Endodermal cell (in vitro differentiated cells): ENCODE measurements around the gene APOL4. TPM values are rescaled to one million over a fixed set of nuclear protein-coding genes. Genes with fewer than 3 reads are reported as not detected.

Experiments used
- DNase-seq: peaks from one replicate; pipeline ENCODE4 v3.0.0-alpha.2; 2017
- H3K27ac ChIP-seq: 2 replicates; pipeline ENCODE4 v1.5.1; 2013; ENCODE audit warnings: mild to moderate bottlenecking, low read depth, low read length, moderate library complexity
- H3K27me3 ChIP-seq: 2 replicates; pipeline ENCODE4 v1.6.1; 2013; ENCODE audit warnings: mild to moderate bottlenecking, low read length, moderate library complexity; ENCODE audit not compliant: insufficient read depth, control insufficient read depth, poor library complexity, severe bottlenecking
- H3K36me3 ChIP-seq: 2 replicates; pipeline ENCODE4 v1.7.0; 2013; ENCODE audit warnings: mild to moderate bottlenecking, low read length, moderate library complexity; ENCODE audit not compliant: control insufficient read depth, insufficient read depth
- H3K4me1 ChIP-seq: one replicate; pipeline ENCODE4 v1.7.0; 2013; ENCODE audit warnings: low read length; ENCODE audit not compliant: control insufficient read depth, insufficient read depth
- H3K4me3 ChIP-seq: 2 replicates; pipeline ENCODE4 v1.5.1; 2013; ENCODE audit warnings: mild to moderate bottlenecking, low read length, moderate library complexity
- H3K9ac ChIP-seq: 2 replicates; pipeline ENCODE4 v1.6.1; 2013; ENCODE audit warnings: mild to moderate bottlenecking, low read length, moderate library complexity; ENCODE audit not compliant: poor library complexity, severe bottlenecking; ENCODE audit errors: extremely low read depth
- H3K9me3 ChIP-seq: 2 replicates; pipeline ENCODE4 v1.6.1; 2013; ENCODE audit warnings: mild to moderate bottlenecking, low read length, moderate library complexity; ENCODE audit not compliant: control insufficient read depth
- H3K27ac Mint-ChIP-seq: 2 replicates; pipeline ENCODE4 v1.8.0; 2020; ENCODE audit warnings: mixed read lengths
- H3K27me3 Mint-ChIP-seq: 2 replicates; pipeline ENCODE4 v1.8.0; 2021; ENCODE audit warnings: mild to moderate bottlenecking, mixed read lengths; ENCODE audit not compliant: insufficient read depth
- H3K36me3 Mint-ChIP-seq: 2 replicates; pipeline ENCODE4 v1.8.0; 2020; ENCODE audit warnings: low read depth, mixed read lengths
- H3K4me1 Mint-ChIP-seq: 2 replicates; pipeline ENCODE4 v1.8.0; 2020; ENCODE audit warnings: mixed read lengths
- H3K4me3 Mint-ChIP-seq: 2 replicates; pipeline ENCODE4 v1.8.0; 2020; ENCODE audit warnings: mild to moderate bottlenecking, moderate library complexity, mixed read lengths
- H3K9me3 Mint-ChIP-seq: 2 replicates; pipeline ENCODE4 v1.8.0; 2020; ENCODE audit warnings: mild to moderate bottlenecking, mixed read lengths
- WGBS, 2 experiments: methylation state at CpG; one replicate each; pipeline versions ENCODE4 v1.1.5 to v1.1.7; 2013; ENCODE audit warnings: missing lambda C conversion rate in 2 of 2, mixed read lengths in 1 of 2; ENCODE audit not compliant: insufficient coverage in 1 of 2, insufficient read length in 1 of 2; 5-methylcytosine and 5-hydroxymethylcytosine counted together
- total RNA-seq, 2 donors: library from RNA; stranded (reverse); fragmentation: NEBNext Ultra II Directional in 1 of 2; extraction: Animal tissue kit (Norgen Biotek cat#: 25700) in 1 of 2; gene quantifications; 2 replicates in 1 of 2; 3 replicates in 1 of 2; pipeline ENCODE4 v1.2.1, GENCODE V29; 2021
- TF ChIP-seq, protein P1 (sequence below): fragments of 200-600 bp; sonication (generic); conservative IDR thresholded peaks from 2 replicates; pipeline ENCODE4 v1.5.0; 2021; ENCODE audit warnings: antibody characterized with exemption, mild to moderate bottlenecking

The APOL4 gene
- total RNA-seq, 2 donors from 2014 or later = not detected

DNA sequence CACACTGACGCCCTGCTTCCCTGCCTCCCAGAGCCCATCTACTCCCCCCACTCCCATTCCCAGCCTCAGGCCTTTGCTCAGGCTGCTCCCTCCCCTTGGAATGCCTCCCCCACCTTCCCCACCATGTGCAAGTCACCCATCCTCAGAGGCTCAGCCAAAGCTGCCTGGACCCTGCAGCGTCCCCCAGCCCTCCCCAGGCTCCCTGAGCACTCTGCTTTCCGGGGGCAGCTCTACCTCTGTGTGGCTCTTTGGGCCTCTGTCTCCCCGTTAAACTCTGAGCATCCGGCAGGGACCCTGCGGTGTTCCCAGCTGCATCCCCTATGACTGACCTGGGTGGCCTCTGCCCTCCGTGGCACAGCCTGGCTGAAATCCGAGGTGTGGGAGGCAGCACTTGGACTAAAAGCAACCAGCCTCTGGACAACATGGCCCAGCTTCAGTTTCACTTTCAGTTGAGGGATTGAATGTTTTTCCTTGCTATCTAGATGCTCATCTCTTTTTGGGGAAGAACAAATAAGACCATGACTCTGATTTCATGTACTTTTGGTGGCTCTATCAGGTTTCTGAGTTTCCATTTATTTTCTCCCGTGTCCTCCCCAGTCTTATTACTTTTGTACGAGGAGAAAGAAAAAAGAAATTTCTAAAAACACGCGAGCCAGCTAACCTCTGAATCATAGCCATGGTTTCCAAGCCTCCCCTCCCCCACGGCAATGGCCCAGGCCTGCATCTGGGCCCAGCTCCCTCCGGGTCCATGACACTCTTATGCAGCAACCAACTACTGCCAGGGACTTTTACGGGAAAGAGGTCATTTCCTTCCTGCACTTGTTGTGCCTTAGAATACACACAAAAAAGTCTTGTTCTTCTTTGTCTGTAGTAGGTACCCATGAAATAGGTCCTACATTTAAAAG, 44.8 kb downstream of the APOL4 start:
- TF ChIP-seq, protein P1, sequence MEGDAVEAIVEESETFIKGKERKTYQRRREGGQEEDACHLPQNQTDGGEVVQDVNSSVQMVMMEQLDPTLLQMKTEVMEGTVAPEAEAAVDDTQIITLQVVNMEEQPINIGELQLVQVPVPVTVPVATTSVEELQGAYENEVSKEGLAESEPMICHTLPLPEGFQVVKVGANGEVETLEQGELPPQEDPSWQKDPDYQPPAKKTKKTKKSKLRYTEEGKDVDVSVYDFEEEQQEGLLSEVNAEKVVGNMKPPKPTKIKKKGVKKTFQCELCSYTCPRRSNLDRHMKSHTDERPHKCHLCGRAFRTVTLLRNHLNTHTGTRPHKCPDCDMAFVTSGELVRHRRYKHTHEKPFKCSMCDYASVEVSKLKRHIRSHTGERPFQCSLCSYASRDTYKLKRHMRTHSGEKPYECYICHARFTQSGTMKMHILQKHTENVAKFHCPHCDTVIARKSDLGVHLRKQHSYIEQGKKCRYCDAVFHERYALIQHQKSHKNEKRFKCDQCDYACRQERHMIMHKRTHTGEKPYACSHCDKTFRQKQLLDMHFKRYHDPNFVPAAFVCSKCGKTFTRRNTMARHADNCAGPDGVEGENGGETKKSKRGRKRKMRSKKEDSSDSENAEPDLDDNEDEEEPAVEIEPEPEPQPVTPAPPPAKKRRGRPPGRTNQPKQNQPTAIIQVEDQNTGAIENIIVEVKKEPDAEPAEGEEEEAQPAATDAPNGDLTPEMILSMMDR = no peak
- Histone ChIP-seq H3K27ac (no peak overlapping the region), H3K9me3 (peaks cover 19% of the 10 kb centered on the region), H3K4me1 (peaks cover 16% of the 10 kb centered on the region), H3K4me3 (no peak overlapping the region), H3K9ac (no peak overlapping the region), H3K27me3 (no peaks in the 10 kb centered on the region), H3K36me3 (no peaks in the 10 kb centered on the region)
- no peaks in the 10 kb centered on the region for H3K27me3 Mint-ChIP-seq
- DNase-seq = peak; percentile 74
- H3K36me3 Mint-ChIP-seq = no peaks in the 10 kb centered on the region
- peak overlapping the region; percentile 89 for H3K27ac Mint-ChIP-seq
- peaks cover 15% of the 10 kb centered on the region for H3K9me3 Mint-ChIP-seq
- H3K4me1 Mint-ChIP-seq = peaks cover 61% of the 10 kb centered on the region
- 52 to 72% methylated on average over 3 to 15 of the region's 15 CpGs for WGBS, 2 experiments
- H3K4me3 Mint-ChIP-seq = no peak overlapping the region

DNA sequence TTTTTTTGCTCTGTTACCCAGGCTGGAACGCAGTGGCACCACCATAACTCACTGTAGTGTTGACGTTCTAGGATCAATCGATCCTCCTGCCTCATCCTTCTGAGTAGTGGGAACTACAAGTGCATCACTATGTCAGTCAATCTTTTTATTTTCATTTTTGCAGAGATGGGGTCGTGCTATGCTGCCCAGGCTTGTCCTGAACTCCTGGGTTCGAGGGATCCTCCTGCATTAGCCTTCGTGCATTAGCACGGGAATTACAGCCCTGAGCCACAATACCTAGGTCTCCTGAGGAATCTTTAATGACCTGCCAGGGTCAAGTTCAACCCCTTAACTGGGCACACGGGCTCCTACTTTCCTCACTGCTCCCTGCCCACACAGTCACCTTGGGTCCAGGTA, 45.5 kb downstream of the APOL4 start:
- DNase-seq = no peak
- peaks cover 56% of the 10 kb centered on the region for H3K4me1 Mint-ChIP-seq
- H3K36me3 Mint-ChIP-seq = no peaks in the 10 kb centered on the region
- H3K36me3 ChIP-seq = no peaks in the 10 kb centered on the region
- H3K9me3 Mint-ChIP-seq = peaks cover 19% of the 10 kb centered on the region
- H3K9me3 ChIP-seq = peaks cover 25% of the 10 kb centered on the region
- H3K27ac ChIP-seq = no peak overlapping the region
- no peak overlapping the region for H3K9ac ChIP-seq
- no peak overlapping the region for H3K4me3 Mint-ChIP-seq
- H3K4me1 ChIP-seq = peaks cover 12% of the 10 kb centered on the region
- H3K27ac Mint-ChIP-seq = peak overlapping the region; percentile 89
- H3K27me3 Mint-ChIP-seq = no peaks in the 10 kb centered on the region
- TF ChIP-seq, protein P1 = no peak
- no peak overlapping the region for H3K4me3 ChIP-seq
- no peaks in the 10 kb centered on the region for H3K27me3 ChIP-seq
- WGBS, 2 experiments = 89 to 95% methylated on average over 8 of the region's 8 CpGs

DNA sequence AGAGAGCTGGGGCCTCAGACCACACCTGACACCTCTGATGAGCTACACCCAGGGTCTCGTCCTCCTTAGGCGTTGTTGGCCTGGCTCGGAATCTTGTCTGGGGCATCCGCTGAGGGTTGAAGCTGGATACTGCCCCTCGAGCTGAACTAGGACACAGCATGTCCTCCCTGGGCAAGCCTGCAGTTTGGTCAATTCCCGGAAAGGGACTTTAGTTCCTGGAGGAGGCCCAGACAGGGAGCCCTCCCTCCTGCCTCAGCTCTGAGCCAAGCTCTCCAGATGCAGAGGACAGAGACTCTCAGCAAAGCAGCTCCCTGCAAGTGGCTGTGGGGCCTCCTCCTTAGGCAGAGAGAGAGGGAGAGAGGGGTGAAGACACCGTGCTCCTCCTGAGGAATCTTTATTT, 45.9 kb downstream of the APOL4 start:
- no peak for DNase-seq
- TF ChIP-seq, protein P1 = no peak
- Mint-ChIP-seq H3K4me3 (no peak overlapping the region), H3K27ac (no peak overlapping the region), H3K9me3 (peaks cover 19% of the 10 kb centered on the region), H3K4me1 (peaks cover 51% of the 10 kb centered on the region), H3K27me3 (no peaks in the 10 kb centered on the region), H3K36me3 (no peaks in the 10 kb centered on the region)
- 89 to 95% methylated on average over 5 to 6 of the region's 7 CpGs for WGBS, 2 experiments
- no peaks in the 10 kb centered on the region for H3K27me3 ChIP-seq
- H3K4me3 ChIP-seq = no peak overlapping the region
- peaks cover 25% of the 10 kb centered on the region for H3K9me3 ChIP-seq
- peaks cover 12% of the 10 kb centered on the region for H3K4me1 ChIP-seq
- no peak overlapping the region for H3K27ac ChIP-seq
- H3K9ac ChIP-seq = no peak overlapping the region
- H3K36me3 ChIP-seq = no peaks in the 10 kb centered on the region
